NCI-H2171 (cell line): ENCODE data around the gene RBM12.
"Not testable (repeated sequence)": the region's sequence is repeated elsewhere in the genome, so short reads cannot be mapped to it uniquely, and the experiment has no call there.

ENCODE experiments used
- DNase-seq: peaks from one replicate; lab custom pipeline; 2025; lab: John Stamatoyannopoulos, UW

Gene RBM12

DNA sequence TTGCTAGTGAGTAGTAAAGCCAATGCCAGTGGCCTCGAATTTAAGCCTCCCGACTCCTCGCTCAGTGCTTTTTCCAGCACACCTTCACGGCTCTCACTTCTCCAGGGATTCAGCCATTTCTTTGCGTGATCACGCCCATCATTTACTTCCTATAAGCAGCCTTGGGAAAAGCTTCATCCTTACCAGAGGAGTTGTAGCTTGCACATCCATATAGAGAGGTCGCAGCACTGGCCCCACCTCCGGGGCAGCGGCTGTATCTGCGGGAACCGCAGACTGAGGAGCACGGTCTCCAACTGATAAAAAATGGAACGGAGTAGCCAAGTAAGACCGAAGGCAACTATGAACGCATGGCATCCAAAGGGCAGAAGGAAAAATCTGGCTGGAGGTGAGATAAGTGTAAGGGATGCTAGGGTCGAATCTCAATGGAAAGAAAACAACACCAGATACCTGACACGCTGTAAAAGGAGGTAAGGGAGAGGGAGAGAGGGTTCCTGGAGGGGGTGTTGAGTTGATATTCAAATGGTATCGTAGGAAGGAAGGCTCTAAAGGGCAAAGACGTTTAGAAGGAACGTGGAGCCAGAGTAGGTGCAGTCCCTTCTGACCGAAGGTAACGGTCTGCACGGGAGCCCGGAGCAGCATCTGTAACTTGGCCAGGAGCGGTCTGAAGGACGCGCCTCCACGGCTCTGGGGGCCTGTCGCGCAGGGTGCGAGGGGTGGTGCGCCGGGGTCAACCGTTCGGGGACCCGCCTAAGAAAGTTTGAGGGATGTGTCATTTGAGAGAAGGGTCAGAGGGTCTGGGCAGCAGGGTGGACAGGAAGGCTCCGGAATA is 33.8 kb upstream of the RBM12 start:
- no peak for DNase-seq

DNA sequence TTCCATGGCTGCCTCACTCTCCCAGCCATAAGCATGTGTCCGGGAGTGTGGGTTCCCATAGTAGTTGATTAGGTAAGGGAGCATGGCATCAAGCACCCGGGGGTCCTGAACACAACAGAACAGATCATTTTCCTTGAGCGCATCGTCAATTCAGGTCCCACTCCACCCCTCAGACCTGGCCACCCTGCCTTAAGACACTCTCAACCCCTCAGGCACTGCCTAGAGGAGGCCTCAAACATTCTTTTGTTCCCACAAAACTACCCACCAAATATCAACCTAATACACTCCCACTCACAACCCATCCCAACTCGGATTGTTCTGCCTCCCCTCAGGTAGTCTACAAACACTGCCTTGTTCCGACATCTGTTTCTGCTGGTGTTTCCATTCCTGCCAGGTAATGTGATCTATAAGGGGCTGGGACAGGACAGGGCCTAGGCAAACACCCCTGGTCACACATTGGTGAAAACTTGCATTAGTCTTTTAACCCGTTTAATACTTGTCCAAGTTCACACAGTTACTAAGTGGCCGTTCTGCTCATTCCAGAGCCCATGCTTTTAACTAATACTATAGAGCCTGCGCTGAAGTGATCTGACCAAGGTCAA is 33.1 kb upstream of the RBM12 start:
- DNase-seq, result no peak

- no peak for DNase-seq
Observed at GRCh38 chr20:35695978-35696377, 31.3 kb upstream of the RBM12 start.

GRCh38 chr20:35695245-35695749 is 30.6 kb upstream of the RBM12 start:
- DNase-seq, result no peak

DNA sequence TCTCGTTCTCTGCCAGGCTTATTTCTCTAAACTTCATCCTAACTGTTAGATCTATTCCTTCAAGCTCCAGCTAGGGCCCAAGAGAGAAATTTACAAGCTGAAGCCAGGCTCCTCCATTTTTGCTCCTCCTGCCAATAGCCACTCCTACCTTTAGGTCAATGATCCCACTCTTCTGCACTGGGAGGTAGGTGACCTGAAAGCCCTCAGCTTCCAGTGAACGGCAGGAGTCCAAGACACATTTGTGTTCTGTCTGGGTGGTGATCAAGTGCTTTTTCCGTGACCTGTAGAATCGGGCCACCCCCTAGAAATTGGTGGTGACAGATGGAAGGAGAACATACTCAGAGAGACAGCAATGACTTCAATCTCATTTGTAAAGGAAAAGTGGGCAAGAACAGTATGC is 25.6 kb upstream of the RBM12 start:
- no peak for DNase-seq

GRCh38 chr20:35686872-35687271 is 22.2 kb upstream of the RBM12 start:
- not testable (repeated sequence) for DNase-seq

- DNase-seq, result not testable (repeated sequence)
Observed at GRCh38 chr20:35685368-35685767, 20.7 kb upstream of the RBM12 start.

GRCh38 chr20:35681960-35682359 is 17.3 kb upstream of the RBM12 start:
- no peak for DNase-seq

GRCh38 chr20:35680452-35681183 is 15.9 kb upstream of the RBM12 start:
- DNase-seq, result no peak

DNA sequence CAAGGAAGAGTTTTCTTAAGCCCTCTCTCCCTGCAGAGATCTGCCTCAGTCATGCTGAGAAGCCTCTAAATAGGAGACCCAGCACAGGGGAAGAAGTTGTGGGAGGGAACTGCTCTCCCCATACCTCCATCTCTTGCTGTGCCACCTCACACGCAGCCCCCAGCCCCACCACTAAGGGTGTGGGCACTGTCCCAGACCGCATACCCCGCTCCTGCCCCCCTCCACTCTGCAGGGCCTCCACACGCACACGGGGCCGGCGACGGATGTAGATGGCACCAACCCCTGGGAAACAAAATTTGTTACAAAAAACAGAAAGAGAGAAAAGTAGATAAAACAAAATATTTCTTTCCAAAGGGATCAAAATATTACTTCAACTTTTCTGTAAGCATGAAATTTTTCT is 10.2 kb upstream of the RBM12 start:
- DNase-seq, result no peak

- no peak for DNase-seq
Observed at GRCh38 chr20:35673884-35674283, 9.2 kb upstream of the RBM12 start.

DNA sequence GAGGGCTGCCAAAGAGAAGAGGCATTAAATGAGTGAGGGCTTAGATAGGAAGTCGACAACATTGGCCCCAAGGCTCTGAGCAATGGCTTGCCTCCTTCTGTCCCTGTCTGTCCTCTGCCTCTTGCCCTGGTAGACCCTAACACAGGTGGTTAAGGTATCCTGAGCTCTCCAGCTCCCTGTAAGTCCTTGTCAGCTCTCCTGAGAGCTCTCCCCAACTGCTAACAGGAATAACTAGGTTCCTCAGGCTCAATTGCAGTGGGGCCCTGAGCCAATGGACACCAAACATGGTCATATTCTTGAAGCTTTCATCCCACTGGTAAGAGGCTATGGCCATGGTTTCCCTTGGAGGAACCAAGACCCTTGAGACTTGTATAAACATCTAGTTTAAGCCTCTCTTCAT is 5.0 kb upstream of the RBM12 start:
- no peak for DNase-seq

- no peak for DNase-seq
Observed at GRCh38 chr20:35669221-35669620, 4.5 kb upstream of the RBM12 start.

DNA sequence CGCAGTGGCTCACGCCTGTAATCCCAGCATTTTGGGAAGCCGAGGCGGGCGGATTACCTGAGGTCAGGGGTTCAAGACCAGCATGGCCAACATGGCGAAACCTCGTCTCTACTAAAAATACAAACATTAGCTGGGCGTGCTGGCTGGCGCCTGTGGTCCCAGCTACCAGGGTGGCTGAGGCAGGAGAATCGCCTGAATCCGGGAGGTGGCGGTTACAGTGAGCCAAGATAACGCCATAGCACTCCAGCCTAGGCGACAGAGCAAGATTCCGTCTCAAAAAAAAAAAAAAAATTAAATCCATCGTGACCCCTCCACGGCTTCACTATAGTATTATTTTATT is 1.2 kb upstream of the RBM12 start:
- no peak for DNase-seq

- DNase-seq, result peak; percentile 44
Observed at GRCh38 chr20:35663516-35664465, 909 bp downstream of the RBM12 start.

DNA sequence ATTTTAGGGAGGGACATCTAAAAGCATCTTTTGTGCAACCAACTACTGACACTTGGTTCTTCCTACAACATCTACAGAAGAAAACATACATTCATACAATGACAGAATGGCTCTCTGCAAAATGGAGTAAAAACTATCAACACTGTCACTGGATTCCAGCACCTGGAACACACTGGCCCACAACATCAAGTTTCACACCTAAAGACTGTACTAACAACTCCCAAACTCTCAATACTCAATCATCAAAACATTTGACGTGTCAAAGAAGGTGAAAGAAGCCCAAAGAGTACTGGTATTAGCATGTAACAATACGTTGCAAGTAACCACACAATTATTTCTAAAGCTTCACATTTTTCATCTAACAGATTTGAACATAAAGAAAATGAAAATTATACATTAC is 2.1 kb downstream of the RBM12 start:
- DNase-seq, result no peak

DNA sequence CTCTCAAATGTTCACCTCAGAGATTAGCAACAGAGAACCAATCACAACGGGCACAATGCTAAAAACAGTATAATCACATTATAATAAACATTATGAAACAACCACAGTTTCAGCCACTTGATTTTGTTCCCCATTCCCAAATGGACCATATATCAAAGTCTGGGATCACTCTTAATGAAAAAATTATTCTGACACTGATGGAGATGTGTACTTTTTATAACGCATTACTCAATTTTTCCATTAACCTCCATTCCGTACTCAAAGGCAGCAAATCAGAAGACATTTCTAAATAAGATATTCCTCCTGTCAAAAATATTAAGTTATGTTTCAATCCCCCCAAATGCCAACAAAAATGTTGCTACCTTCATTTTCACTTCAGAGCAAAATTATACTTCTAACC is 2.8 kb downstream of the RBM12 start:
- no peak for DNase-seq

DNA sequence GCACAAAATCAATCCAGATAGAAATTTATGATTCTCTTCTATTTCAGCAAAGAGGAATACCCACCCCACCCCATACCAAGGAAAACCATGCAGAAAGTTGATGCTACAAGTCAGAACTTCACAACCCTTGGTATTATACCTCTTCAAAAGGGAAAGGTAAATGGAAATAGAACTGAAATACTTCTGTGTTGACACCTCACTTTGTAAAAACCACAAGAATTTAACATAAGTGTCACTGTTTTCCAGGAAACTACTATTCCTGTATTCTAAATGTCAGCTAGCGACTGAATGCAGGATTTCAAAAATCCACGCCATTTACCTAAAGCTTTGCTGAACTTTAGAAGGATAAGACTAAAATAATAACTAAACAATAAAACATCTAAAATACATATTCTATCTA is 3.6 kb downstream of the RBM12 start:
- DNase-seq, result no peak

GRCh38 chr20:35660122-35660937 is 4.4 kb downstream of the RBM12 start:
- DNase-seq, result no peak

DNA sequence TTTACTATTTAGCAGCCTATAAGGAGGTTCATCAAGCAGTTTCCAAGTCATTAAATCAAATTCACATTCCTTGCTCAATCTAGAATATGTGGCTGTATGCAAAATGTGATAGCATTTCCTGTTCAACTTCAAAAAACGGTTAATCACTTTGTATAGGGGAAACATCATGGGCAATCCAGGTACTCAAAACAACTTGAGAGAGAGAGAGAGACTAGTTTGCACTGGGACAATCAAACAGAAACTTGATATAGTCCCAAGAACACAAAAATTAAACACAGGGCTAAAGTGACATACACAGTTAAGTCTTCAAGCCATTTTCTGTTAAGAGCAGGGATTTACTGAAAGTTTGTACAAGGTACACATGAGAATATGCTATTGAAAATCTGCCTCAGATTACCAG is 7.4 kb downstream of the RBM12 start:
- no peak for DNase-seq

DNA sequence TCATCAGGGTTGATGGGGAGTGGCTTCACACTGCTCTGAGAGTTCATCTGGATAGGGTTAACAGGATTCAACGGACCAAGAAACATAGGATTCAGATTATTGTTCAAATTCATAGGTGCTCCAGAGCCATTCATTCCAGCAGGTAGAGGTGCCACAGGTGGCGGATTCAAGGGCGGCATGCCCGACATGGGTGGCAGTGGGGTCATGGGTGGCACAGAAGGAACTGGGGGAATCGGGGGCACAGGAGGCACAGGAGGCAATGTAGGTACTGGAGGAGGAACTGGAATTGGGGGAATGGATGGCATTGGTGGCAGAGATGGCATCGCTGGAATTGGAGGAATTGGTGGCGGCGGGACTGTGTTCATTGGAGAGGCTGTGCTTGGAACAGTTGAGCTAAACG is 10.3 kb downstream of the RBM12 start:
- DNase-seq, result no peak
